ENCODE data around the gene UPF1. TPM values are rescaled to one million over a fixed set of nuclear protein-coding genes. Genes with fewer than 3 reads are reported as not detected.

The UPF1 gene
- total and polyA plus RNA-seq, 4 donors = 48.3 to 89.2 (median 64.5) TPM

DNA sequence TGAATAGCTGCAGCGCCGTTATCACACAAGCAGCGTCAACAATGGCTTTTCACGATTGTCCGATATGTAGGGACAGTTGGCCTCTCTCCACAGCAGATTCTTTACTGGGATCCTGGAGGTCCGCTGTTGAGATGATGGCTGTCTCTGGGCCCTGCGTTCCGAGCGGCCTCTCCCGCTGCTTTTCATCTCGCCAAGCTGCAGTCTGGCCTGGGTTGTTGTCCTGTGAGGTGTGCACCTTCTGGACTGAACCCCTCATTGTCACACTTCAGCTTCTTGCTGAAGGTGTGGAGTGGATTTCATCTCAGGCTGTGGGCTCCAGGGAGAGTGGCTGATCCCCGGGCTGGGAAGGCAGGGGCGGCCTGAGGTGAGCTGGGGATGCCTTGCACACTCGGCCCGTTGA lies 9.6 kb downstream of the UPF1 start:
- H3K4me3 ChIP-seq = no peak overlapping the region
- WGBS, 2 donors = 81 to 88% methylated on average over 15 of the region's 15 CpGs
- ATAC-seq (ENCODE audit: insufficient read depth, low FRiP score) (no peak), DNase-seq (no peak)
- H3K4me1 ChIP-seq (ENCODE audit: control insufficient read depth in 5 of 5, insufficient read depth in 5 of 5, low read length in 5 of 5) = peaks cover 0 to 33% (median 11%) of the 10 kb centered on the region in 5 donors
- TF ChIP-seq CTCF (IDR thresholded peaks at IDR 0.05; ENCODE audit: control extremely low read depth, extremely low read depth) = no peak
- peak overlapping the region in 1 of 2 donors; percentile 6 for H3K27ac ChIP-seq (ENCODE audit: low read depth in 1 of 2, low read length in 1 of 2)
- H3K9me3 ChIP-seq (ENCODE audit: control insufficient read depth in 4 of 4, insufficient read depth in 3 of 4, low read length in 3 of 4) = no peaks in the 10 kb centered on the region
- peaks cover 0 to 9% (median 2%) of the 10 kb centered on the region in 4 donors for H3K36me3 ChIP-seq (ENCODE audit: control insufficient read depth in 4 of 4, insufficient read depth in 4 of 4, low read length in 4 of 4)
- no peak overlapping the region for H3K9ac ChIP-seq (ENCODE audit: insufficient read depth in 1 of 2, low read length in 2 of 2)
- H3K27me3 ChIP-seq (ENCODE audit: control insufficient read depth in 3 of 3, insufficient read depth in 3 of 3, low read length in 2 of 3) = no peaks in the 10 kb centered on the region

GRCh38 chr19:18842166-18842565 lies 10.4 kb downstream of the UPF1 start:
- Histone ChIP-seq H3K36me3 (ENCODE audit: control insufficient read depth in 4 of 4, insufficient read depth in 4 of 4, low read length in 4 of 4) (peaks cover 0 to 9% (median 2%) of the 10 kb centered on the region in 4 donors), H3K9me3 (ENCODE audit: control insufficient read depth in 4 of 4, insufficient read depth in 3 of 4, low read length in 3 of 4) (no peaks in the 10 kb centered on the region), H3K4me3 (no peak overlapping the region), H3K27me3 (ENCODE audit: control insufficient read depth in 3 of 3, insufficient read depth in 3 of 3, low read length in 2 of 3) (no peaks in the 10 kb centered on the region), H3K4me1 (ENCODE audit: control insufficient read depth in 5 of 5, insufficient read depth in 5 of 5, low read length in 5 of 5) (peaks cover 0 to 33% (median 11%) of the 10 kb centered on the region in 5 donors), H3K9ac (ENCODE audit: insufficient read depth in 1 of 2, low read length in 2 of 2) (no peak overlapping the region), H3K27ac (ENCODE audit: low read depth in 1 of 2, low read length in 1 of 2) (no peak overlapping the region)
- ATAC-seq (ENCODE audit: insufficient read depth, low FRiP score) (no peak), DNase-seq (peak; percentile 40 to 48 (median 43))
- 51 to 65% methylated on average over 7 of the region's 7 CpGs for WGBS, 2 donors
- no peak for TF ChIP-seq CTCF (IDR thresholded peaks at IDR 0.05; ENCODE audit: control extremely low read depth, extremely low read depth)

GRCh38 chr19:18843960-18844359 lies 12.2 kb downstream of the UPF1 start:
- TF ChIP-seq CTCF (IDR thresholded peaks at IDR 0.05; ENCODE audit: control extremely low read depth, extremely low read depth) = no peak
- ATAC-seq (ENCODE audit: insufficient read depth, low FRiP score) (no peak), DNase-seq (no peak)
- Histone ChIP-seq H3K27me3 (ENCODE audit: control insufficient read depth in 3 of 3, insufficient read depth in 3 of 3, low read length in 2 of 3) (no peaks in the 10 kb centered on the region), H3K9me3 (ENCODE audit: control insufficient read depth in 4 of 4, insufficient read depth in 3 of 4, low read length in 3 of 4) (no peaks in the 10 kb centered on the region), H3K4me3 (no peak overlapping the region), H3K4me1 (ENCODE audit: control insufficient read depth in 5 of 5, insufficient read depth in 5 of 5, low read length in 5 of 5) (peaks cover 6 to 51% (median 16%) of the 10 kb centered on the region in 5 donors), H3K27ac (ENCODE audit: low read depth in 1 of 2, low read length in 1 of 2) (no peak overlapping the region), H3K36me3 (ENCODE audit: control insufficient read depth in 4 of 4, insufficient read depth in 4 of 4, low read length in 4 of 4) (peaks cover 0 to 14% (median 2%) of the 10 kb centered on the region in 4 donors), H3K9ac (ENCODE audit: insufficient read depth in 1 of 2, low read length in 2 of 2) (no peak overlapping the region)
- 76 to 78% methylated on average over 7 of the region's 7 CpGs for WGBS, 2 donors

GRCh38 chr19:18844806-18845329 lies 13.1 kb downstream of the UPF1 start:
- no peak for TF ChIP-seq CTCF (IDR thresholded peaks at IDR 0.05; ENCODE audit: control extremely low read depth, extremely low read depth)
- H3K27ac ChIP-seq (ENCODE audit: low read depth in 1 of 2, low read length in 1 of 2) = no peak overlapping the region
- H3K36me3 ChIP-seq (ENCODE audit: control insufficient read depth in 4 of 4, insufficient read depth in 4 of 4, low read length in 4 of 4) = peaks cover 0 to 13% (median 2%) of the 10 kb centered on the region in 4 donors
- no peak overlapping the region for H3K4me3 ChIP-seq
- H3K9ac ChIP-seq (ENCODE audit: insufficient read depth in 1 of 2, low read length in 2 of 2) = no peak overlapping the region
- 94 to 95% methylated on average over 8 of the region's 8 CpGs for WGBS, 2 donors
- ATAC-seq (ENCODE audit: insufficient read depth, low FRiP score) (no peak), DNase-seq (no peak)
- H3K27me3 ChIP-seq (ENCODE audit: control insufficient read depth in 3 of 3, insufficient read depth in 3 of 3, low read length in 2 of 3) = no peaks in the 10 kb centered on the region
- no peaks in the 10 kb centered on the region for H3K9me3 ChIP-seq (ENCODE audit: control insufficient read depth in 4 of 4, insufficient read depth in 3 of 4, low read length in 3 of 4)
- H3K4me1 ChIP-seq (ENCODE audit: control insufficient read depth in 5 of 5, insufficient read depth in 5 of 5, low read length in 5 of 5) = peaks cover 4 to 53% (median 25%) of the 10 kb centered on the region in 5 donors
